GM19035 (cell line): ENCODE measurements around the gene HOPX.
"Not testable (repeated sequence)": the region's sequence is repeated elsewhere in the genome, so short reads cannot be mapped to it uniquely, and the experiment has no call there.

Experiments
- ATAC-seq: cut with Tn5 transposase; IDR thresholded peaks from one replicate; pipeline ENCODE4 v1.9.1; 2021; ENCODE audit not compliant: unreplicated experiment

HOPX gene

DNA sequence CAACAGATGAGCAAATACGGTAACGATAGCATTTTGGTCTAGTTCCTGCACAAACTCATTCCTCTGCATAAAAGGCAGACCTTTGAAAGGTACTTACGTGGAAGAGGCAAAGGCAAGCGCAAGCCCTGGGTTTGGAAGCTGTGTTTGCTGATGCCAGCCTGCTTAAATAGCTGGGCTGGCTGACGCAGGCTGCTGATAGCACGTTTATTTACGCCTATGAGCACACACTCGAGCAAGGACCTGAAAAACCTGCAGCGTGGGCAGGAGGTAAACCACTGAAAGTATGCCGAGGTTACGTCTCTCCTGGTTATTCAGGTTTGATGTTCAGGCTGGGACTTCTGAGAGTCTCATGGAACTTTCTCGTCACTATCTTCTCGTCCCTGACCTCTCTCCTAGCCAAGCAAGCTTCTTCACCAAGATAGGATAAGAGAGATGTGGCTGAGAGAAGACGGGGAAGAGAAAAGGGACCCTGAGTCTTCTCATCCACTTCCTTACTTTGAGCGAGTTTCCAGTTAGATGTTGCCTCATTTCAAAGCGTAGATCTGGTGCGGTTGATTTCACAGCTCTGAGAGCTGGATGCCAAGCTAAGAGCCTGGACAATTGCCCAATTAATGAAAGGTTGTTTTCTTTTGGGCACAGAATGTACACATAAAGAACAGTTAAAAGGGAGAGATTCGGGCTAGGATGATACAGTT, at the start of gene HOPX:
TSS of gene HOPX (minus strand) at position 139 of the 695 bp plus-strand sequence. CDS start 23,480 bp downstream, outside the sequence.
- ATAC-seq = peak; percentile 89

DNA sequence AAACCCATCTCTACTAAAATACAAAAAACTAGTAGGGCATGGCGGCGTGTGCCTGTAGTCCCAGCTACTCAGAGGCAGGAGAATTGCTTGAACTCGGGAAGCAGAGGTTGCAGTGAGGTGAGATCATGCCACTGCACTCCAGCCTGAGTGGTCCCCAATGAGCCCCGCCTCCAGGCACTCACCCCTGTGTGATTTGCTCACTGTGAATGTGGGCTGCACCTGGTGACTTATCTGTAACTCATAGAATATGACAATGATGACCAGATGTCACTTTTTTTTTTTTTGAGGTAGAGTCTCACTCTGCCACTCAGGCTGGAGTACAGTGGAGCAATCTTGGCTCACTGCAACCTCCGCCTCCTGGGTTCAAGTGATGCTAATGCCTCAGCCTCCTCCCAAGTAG, 49.0 kb upstream of the HOPX start:
- no peak for ATAC-seq

GRCh38 chr4:56728512-56728911, 47.4 kb upstream of the HOPX start:
- ATAC-seq = no peak

DNA sequence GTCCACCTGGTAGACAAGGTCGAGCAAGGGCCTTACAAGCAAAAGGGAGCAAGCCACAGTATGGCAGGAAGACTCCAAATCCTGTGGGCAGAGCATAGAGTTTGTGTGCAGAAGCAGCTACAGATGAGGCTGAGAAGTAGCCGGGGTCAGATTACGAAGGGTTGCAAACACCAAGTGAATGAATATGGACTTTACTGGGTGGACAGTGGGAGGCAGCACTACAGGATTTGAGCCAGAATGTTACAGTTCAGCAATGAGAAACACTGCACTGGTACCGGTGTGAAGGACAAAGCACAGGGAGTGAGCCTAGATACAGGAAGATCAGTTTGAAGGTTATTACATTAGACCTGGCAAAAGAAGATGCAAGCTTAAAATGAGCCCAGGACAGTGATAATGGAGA, 46.1 kb upstream of the HOPX start:
- no peak for ATAC-seq

DNA sequence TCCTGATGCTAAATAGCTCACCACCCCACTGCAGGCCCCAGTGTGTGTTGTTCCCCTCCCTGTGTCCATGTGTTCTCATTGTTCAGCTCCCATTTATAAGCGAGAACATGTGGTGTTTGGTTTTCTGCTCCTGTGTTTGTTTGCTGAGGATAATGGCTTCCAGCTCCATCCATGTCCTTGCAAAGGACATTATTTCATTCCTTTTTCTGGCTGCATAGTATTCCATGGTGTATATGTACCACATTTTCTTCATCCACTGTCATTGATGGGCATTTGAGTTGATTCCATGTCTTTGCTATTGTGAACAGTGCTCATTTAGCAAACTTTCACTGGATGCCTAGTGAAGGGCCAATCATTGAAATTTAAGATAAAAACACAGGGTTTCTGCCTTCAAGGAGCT, 45.5 kb upstream of the HOPX start:
- not testable (repeated sequence) for ATAC-seq

GRCh38 chr4:56723659-56724230, 42.6 kb upstream of the HOPX start:
- no peak for ATAC-seq

DNA sequence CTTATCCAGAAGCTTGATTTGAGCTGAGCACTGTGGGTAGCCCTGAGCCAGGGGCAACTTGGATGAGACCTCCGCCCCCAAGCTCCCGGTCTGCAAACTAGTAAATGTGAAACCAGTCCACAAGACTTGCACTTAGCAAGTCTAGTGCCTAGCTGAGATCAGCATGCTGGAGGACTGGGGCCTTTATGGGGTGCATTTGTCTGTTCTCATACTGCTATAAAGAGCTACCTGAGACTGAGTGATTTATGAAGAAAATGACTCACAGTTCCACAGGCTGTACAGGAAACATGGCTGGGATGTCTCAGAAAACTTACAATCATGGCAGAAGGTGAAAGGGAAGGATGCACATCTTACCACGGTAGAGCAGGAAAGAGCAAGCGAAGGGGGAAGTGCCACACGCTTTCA, 42.1 kb upstream of the HOPX start:
- no peak for ATAC-seq

DNA sequence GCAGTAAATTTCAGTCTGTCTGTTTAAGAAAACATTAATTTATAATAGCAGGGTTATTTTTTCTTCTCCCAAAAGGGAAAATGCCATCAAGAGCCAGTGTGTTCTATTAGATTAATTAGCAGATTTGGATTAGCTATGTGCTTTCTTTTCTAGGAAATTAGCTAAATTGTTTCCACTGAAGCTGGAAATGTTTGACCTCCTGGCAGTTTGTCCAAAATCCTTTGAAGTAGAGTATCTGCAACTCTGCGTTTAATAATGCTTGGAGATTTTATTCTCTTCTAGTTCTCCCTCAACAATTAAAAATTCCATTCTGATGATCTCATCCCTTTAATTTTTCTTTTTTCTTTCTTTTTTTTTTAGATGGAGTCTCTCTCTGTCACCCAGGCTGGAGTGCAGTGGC, 27.1 kb upstream of the HOPX start:
- no peak for ATAC-seq

GRCh38 chr4:56705966-56706365, 24.9 kb upstream of the HOPX start:
- ATAC-seq = no peak

GRCh38 chr4:56705334-56705733, 24.2 kb upstream of the HOPX start:
- no peak for ATAC-seq

DNA sequence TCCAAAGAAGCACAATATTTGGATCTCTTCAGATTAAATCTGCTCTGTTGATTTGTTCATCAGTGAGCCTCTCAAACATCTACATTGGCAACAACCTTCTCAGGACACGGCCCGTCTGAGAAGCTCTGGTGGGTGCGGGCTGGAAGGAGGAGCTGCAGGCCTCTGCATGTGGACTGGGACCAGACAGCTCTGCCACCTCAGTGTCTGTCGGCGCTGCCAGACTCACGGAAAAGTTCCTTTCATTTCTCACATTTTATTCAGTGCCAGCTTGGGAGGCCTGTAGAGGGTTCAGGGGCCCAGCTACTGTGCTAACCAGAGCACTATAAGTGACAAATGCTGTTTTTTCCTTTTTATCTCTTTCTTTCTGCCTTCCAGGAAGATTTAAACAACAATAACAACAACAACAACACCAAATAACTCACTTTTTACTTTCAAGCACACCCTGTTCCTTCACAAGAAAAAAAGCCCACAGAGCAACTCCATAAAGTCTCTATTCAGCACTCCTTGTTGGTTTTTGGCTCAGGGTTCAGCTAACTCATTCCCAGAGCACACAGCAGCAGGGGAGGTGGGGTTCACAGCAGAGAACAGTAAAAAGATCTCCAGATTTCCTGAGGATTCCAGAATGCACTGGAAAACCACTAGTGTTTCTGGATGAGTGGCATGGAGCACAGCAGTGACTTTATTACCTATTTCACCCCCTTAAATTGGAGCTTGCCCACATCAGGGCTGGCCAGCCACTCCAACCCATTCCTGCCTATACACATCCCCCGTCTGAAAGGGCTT, 23.2 kb upstream of the HOPX start:
- ATAC-seq = no peak

DNA sequence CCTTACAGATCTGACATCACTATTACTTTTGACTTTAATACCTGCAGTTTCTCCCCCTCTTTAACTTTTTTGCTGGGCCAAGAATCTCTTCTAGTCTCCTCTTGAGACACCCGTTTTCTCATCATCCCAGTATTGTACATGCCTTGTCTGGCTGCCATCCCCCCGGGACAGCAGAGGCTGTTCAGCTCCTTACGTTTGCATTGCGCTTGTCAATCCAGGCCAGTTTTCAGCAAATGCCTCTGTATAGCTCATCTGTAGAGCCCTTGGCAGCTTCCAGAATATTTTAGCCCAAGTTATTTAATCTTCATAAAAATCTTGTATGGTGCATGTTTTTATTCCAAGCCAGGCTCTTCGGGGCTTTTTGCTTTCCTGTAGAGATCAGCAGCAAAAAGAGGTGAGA, 22.3 kb upstream of the HOPX start:
- no peak for ATAC-seq

DNA sequence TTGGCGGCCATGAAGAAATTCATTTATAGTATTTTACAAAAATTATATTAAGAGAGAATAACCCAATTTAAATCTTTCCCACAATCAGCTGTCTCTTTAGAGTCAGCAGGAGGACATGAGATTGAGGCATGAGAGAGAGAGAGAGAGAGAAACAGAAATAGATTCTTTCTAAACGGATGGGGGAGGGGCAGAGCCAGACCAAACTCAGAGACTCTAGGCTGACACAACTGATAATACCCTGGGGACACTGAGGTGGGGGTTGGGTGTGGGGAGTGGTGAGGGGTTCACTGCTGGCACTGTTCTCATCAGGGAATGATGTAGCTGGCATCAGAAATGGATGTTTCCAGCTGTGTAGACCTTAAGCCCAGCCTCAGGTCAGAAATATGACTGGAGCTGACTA, 20.5 kb upstream of the HOPX start:
- no peak for ATAC-seq

- no peak for ATAC-seq
Observed at GRCh38 chr4:56701161-56701480, 20.0 kb upstream of the HOPX start.

GRCh38 chr4:56699537-56700105, 18.5 kb upstream of the HOPX start:
- no peak for ATAC-seq

DNA sequence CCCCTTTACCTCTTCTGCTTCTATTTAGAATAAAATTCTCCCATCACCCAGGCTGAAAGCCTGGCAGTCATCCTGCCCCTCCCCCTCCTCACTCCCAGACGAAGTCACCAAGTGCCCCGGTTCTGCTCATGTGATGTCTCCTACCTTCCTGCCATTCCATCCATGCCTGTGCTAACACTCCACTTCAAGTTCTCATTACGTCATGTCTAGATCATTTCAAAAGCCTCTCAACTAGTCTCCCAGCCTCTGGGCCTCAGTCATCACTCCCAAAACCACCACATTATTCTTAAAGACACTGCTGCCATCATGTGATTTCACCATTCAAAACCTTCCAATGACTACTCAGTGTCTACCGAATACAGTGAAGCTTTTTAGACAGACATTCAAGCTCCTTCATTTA, 17.2 kb upstream of the HOPX start:
- no peak for ATAC-seq

DNA sequence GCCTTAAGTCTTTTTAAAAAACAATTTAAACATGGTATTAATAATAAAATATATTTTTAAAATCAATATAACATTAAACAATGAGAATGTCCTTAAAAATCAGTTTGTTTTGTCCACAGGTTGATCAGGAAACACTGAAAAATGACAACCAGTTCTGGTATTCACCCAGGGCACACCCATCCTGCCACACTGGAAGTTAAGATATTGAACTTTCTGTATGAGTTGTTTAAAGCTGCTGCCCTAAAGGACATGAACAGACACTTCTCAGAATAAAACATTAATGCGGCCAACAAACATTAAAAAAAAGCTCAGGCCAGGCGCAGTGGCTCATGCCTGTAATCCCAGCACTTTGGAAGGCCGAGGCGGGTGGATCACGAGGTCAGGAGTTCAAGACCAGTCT, 15.0 kb upstream of the HOPX start:
- no peak for ATAC-seq

- ATAC-seq = not testable (repeated sequence)
Observed at GRCh38 chr4:56693476-56693875, 12.4 kb upstream of the HOPX start.

DNA sequence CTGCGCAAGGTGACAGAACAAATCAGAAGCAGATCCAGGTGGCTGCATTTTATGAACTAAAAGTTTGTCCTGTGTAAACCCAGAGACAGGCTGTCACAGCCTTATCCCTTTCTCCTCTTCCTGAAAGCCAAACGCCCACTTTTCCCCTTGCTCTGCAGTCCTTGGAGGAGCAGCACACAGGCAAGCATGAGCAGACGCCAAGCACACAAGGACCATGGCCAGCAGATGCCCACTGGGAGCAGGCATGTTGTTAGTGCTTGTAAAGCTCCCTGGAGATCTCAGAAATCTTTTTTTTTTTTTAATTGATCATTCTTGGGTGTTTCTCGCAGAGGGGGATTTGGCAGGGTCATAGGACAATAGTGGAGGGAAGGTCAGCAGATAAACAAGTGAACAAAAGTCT, 11.5 kb upstream of the HOPX start:
- no peak for ATAC-seq

DNA sequence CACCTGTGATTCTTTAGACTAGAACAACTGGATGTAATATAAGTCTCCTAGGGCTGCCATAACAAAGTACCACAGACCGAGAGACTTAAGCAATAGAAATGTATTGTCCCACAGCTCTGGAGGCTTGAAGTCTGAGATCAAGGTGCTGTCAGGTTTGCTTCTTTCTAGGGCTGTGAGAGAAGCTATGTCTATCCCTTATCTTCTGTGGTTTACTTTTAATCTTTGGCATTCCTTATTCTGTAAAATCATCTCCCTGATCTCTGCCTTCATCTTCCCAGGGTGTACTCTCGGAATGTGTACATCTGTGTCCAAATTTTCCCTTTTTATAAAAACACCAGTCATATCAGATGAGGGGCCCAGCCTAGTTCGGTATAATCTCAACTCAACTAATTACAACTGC, 10.3 kb upstream of the HOPX start:
- no peak for ATAC-seq

DNA sequence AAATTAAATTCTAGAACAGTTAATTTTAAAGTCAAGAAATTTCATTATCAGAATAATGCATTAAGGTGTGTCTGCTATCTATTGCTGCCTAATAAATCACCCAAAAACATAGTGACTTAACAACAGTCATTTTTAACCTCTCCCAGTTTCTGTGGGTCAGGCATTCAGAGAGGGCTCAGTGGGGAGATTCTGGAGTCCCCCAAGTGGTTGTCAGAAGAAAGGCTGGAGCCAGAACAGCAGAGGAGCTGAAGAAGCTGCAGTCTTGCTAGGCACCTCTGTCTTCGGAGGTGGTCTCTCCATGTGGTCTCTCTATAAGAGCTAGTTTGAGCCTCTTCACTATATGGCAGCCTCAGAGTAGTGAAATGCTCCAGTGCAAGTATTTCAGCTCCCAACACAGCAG, 9.3 kb upstream of the HOPX start:
- no peak for ATAC-seq
